Hindlimb muscle (tissue), 1 donor: ENCODE results near the gene STARD4. TPM values are rescaled to one million over a fixed set of nuclear protein-coding genes. Genes with fewer than 3 reads are reported as not detected.

Experiments
- DNase-seq: peaks from one replicate; pipeline ENCODE4 v3.0.0-alpha.2; 2013
- polyA plus RNA-seq: library from polyadenylated mRNA; unstranded; fragments of 120-200 nt; gene quantifications from one replicate; pipeline ENCODE4 v1.2.1, GENCODE V29; 2013; ENCODE audit not compliant: insufficient read length

STARD4 gene
- polyA plus RNA-seq, 1 donor: 6.9 TPM

DNA sequence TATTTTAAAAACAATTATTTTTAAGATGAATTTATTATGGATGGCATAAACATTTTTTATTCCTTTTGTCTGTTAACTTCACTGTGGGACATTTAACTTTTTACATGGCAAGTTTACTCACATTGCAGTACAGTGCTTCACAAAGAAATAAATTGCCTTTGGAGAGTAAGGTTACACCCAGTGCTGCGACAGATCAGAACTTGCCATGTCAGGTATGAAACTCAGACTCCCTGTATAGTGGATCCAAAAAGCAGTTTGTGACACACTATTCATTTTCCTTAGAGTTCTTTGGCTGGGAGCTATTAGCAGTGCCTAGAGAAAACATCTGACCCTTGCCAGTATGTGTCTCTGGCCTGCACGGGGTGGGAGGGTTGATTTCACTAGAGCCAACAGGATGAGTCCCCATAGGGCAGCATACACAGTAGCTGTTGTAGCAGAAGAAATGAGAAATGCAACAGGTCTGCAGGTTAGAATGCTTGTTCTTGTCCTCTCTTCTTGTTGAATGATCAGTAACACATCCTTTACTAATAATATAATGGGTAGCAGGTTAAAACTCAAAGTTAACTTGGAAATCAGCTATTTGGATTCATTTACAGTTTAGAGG is 42.9 kb downstream of the STARD4 start:
- no peak for DNase-seq

DNA sequence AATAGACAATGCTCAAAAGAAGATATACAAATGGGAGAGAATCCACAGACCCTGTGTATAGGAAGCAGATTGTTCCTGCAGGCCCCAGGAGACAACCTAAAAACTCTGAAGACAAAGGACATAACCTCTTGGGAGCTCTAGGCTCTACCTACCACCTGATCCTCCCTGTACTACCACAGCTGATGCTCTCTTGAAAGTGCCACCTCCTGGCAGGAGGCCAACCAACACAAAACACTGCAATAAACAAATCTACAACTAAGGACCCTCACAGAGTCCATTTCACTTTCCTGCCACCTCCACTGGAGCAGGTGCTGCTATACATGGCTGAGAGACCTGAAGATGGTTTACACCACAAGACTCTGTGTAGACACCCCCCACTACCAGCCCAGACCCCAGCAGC is 49.0 kb downstream of the STARD4 start:
- no peak for DNase-seq

DNA sequence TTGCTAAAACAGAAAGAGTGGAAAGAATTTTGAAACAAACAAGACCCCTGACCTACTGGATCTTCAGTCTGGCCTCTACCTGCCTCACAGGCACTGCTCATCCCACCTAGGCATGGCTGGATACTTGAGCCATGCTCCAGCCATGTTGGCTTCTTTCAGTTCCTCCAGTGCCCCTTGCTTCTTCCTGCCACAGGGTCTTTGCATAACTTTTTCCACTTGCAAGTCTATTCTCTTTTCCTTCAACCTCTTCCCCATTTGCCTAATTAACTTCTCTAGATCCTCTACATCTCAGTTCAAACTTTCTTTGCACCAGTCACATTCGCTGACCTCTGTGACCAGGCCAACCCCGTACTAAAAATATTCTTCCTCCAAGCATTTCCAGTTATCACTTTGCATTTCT is 50.4 kb downstream of the STARD4 start:
- no peak for DNase-seq

DNA sequence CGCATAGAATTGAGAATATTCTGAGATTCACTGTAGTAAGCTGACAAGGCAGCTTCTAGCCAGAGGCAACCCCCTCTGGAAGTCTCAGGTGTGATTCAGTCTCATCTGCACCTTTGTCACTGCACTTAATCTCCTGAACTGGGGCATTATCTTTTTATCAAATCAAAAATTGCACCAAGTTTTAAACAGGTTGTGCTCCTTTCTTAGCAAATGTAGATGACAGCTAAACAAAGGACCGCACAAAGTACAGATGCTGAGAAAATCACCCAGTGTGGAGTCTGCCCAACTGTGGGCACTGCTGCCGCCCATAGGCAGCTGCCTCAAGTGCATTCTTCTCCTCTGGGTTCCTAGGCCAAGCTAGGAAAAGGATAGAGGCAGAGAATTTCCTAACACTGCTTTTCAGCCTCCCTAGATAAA is 51.1 kb downstream of the STARD4 start:
- DNase-seq: peak; percentile 14

DNA sequence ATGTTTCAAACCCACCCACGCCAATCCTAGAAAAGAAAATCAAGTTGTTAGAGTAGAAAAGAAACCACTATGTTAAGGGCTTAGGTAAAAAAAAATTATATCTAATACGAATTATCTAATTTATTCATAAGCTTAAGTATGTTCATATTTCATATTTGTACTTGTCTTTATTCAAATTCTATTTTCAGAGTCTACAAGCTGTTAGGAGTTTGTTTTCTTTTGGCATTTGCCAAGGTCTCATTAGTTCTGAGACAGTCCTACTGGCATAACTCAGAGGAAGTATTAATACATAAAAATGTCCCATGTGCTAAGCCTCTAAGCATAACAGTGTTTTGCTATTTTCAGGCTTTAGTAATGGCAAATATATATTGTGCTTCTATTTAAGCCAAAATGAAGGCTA is 57.6 kb downstream of the STARD4 start:
- no peak for DNase-seq

DNA sequence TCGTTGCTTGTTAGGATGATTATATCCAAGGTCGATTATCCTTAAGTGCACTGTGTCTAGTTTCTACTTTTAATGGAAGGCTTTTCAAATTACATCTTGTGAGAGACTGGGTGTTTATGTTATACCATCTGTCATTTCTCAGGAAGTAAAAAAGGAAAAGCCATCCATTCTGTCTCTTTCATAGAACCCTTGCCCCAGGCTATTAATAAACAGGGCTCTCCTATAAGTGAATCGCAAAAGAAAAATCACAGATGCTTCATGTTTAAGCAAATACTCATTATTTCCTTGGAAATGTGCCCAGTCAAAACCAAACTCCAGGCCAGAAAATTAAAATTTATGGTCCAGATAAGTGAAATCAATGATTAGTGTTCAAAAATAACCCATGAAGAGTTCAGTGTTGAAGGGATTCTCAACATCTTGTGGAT is 58.1 kb downstream of the STARD4 start:
- DNase-seq: no peak

DNA sequence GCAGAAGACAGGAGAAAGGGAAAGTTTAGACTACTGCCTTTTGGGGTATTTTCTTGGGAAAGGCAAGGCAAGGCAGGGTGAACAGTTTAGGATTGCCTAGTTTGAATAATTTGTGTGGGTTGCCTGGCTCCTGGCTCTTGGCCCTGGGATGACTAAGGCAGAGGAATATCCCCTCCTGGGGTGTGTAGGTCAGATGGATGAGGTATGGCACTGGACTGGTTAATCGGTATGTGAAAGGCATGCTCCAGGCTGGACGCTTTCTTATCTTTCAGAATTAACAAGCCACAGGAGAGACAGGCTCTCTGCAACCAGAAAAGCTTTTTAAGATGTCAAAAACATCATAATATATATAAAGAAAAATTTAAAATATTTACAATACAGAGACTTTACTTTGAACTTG is 58.6 kb downstream of the STARD4 start:
- no peak for DNase-seq

DNA sequence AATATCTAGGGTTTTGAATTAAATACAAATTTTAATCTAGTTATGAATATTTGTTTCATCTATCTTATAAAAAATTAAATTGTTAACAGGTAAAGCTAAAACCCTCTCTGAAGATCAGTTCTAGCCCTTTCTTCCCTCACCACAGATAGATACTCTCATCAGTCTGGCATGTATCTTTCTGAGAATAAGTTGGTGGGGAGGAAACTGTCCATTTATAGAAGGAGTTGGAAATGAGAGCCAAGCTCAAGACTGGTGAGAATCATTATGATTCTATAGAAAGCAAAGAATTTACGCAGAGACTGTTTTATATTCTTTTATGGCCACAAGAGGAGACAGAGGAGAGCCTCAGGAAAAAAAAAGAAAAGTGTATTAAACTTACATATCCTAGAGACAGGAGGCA is 59.0 kb downstream of the STARD4 start:
- no peak for DNase-seq

DNA sequence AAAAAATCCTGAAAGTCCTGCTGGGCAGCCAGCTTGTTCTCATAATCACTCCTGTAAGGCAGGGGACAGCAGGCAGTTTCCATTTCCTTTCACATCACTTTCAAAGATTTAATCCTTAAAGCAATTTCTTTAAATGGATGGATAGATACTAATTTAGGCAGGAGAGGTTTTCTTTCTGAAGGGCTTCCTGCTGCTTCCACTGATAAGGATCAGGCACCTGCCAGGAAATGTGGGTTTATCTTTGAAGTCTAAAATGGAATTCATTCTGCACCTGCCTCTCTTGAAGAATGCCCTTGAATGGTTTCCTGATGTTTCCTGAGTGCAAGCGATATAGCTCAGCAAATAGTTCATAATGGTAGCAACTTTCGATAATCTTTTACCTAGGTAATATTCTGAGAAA is 64.5 kb downstream of the STARD4 start:
- DNase-seq: no peak

DNA sequence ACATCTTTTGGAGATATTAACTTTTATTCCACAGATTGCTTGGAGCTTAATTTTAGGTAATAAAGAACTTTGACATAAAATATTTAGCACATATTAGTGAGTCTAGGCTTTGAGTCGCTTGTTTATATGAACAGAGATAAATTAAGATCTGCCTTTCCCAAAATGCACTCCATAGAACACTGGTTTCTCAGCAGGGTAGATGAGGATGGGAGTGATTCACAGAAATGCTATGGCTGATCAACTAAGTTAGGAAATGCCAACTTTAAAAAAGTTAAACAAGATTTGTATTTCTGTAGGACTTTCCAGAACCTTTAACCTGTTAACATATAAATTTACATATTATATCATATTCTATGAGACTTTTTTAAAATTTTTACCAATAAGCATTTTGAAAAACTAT is 65.2 kb downstream of the STARD4 start:
- no peak for DNase-seq

Other genes with a start within 250 kb of the STARD4 start
- 295 TPM for gene NREP, start 244.7 kb upstream of the STARD4 start, polyA plus RNA-seq